GM21528 (cell line): ENCODE results near the gene SLC34A2.
"Not testable (repeated sequence)": the region's sequence is repeated elsewhere in the genome, so short reads cannot be mapped to it uniquely, and the experiment has no call there.

Source experiments
- ATAC-seq: cut with Tn5 transposase; IDR thresholded peaks from one replicate; pipeline ENCODE4 v1.9.1; 2021; ENCODE audit warnings: mild to moderate bottlenecking, moderate library complexity; ENCODE audit not compliant: unreplicated experiment, low FRiP score

The SLC34A2 gene

DNA sequence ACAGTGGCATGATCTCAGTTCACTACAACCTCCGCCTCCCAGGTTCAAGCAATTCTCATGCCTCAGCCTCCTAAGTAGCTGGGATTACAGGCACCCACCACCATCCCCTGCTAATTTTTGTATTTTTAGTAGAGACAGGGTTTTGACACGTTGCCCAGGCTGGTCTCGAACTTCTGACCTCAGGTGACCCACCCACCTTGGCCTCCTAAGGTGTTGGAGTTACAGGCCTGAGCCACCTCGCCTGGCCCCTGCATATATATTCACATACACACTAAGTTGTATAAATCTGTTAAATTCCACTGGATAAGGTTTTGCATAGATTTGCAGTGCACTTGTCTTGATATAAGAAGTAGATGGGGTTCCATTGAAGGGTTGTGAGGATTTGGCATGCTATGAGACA lies 5.8 kb downstream of the SLC34A2 start:
- not testable (repeated sequence) for ATAC-seq

DNA sequence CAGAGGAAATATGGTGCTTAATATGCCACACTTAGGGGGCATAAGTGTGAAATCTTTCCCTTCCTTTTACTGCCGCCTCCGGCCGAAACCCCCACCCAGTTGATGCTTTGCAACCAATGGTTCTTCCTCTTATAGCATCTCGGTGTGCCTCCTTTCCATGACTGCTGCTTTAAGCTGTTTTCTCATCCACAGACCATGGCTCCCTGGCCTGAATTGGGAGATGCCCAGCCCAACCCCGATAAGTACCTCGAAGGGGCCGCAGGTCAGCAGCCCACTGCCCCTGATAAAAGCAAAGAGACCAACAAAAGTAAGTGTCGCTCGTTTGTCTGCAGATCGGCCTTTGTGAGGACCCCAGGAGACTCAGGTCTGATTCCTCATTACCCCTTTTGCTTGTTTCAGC lies 6.7 kb downstream of the SLC34A2 start:
- no peak for ATAC-seq

DNA sequence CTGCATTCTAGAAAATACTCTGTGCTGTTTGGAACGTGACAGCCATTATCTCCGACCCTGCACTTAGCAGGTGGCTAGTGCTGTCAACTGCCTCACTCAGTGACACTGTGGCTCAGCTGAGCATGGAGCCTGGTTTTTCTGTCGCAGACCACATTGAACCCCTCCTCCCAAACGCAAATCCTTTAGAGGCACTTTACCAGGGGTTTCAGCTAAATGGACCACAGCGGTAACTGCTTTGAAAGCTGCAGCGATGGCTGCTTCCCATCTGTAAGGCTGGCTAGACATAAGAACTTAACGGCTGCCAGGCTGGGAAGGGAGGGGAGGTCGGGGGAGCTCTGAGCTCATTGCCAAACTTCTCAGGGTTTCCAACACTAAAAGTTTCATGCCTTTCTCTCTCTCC lies 8.1 kb downstream of the SLC34A2 start:
- no peak for ATAC-seq

DNA sequence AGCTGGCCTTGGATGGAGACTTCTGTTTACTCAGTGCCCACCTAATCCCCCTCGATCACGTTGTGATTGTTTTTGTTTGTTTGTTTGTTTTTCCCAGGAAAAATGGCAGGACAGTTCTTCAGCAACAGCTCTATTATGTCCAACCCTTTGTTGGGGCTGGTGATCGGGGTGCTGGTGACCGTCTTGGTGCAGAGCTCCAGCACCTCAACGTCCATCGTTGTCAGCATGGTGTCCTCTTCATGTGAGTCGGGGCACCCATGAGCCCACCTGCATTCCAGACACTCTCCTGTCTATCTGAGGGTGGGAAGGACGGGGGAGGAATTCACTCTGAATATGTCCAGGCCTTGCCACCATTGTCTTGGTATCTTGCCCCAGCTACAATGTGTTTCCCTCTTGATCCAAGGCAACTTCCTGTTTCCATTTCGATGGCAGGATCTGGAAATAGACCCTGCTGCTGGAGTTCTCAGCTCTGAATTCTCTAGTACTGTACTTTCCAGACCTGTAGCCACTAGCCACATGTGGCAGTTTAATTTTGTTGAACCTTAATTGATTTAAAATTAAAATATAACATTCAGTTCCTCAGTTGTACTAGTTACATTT lies 10.5 kb downstream of the SLC34A2 start:
- no peak for ATAC-seq

DNA sequence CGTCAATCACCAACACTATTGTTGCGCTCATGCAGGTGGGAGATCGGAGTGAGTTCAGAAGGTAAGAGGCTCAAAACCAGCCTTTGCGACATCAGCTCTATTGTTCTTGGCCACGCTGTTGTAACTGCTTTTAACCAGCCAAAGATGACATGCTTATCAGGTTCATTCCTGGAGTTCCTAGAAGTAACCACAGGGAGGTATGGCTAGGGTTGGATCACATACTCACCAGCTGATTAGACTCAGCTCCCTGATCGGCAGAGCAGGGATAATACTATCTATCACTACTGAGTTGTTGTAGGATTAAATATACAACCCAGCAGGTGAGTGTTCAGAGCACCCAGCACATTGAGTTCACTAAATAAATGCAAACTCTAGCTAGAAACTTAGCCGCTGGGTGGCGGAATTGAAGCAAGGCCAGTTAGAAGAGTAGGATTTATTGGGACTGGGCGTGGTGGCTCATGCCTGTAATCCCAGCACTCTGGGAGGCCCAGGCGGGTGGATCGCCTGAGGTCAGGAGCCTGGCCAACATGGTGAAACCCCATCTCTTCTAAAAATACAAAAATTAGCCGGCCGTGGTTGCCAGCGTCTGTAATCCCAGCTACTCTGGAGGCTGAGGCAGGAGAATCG lies 12.4 kb downstream of the SLC34A2 start:
- ATAC-seq = no peak

DNA sequence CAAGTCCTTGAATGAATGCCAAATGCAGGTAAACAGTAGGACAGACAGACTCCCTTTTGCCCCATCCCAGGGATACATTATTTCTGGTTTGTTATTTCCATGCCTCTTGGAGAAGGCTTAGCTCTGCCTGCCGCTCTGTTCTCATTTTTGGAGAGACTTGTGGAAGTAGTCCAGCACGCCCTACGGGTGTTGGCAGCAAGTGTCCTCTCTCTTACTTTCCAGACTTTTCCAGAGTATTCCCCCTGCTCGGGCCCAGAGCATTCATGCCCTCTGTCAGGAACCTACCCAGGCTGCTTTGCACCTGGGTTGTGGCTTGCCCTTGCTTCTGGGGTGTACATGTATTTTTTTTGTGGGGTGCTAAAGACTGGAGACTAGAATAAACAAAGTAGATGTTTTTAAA lies 15.3 kb downstream of the SLC34A2 start:
- ATAC-seq = no peak

DNA sequence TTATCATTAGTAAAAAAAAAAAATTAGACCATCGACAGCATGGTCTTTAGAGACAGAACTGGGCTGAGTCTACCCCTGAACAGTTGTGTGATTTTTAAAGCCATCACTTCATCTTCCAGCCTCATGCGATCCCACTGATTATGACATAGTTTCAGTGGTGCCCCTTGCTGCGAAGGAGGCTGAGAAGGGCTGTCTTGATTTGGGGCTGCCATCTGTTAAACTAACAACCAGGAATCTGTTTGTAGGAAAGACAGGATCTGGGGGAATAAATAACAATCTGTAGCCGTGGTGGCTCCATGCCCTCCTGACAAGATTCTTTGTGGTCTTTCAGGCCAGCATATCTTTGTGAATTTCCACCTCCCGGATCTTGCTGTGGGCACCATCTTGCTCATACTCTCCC lies 17.1 kb downstream of the SLC34A2 start:
- no peak for ATAC-seq

DNA sequence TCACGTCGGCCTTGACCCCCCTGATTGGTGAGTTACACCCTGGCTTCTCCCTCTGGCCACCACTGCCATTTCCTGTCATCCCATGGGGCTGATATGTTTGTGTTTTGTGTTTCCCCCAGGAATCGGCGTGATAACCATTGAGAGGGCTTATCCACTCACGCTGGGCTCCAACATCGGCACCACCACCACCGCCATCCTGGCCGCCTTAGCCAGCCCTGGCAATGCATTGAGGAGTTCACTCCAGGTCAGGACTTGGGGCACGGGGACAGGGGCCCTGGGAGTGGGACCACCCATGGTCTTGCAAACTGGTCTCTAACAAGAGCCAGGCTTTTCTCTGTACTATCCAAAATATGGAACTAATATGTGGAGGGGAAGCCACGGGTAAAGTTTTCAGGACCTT lies 18.7 kb downstream of the SLC34A2 start:
- ATAC-seq = no peak

DNA sequence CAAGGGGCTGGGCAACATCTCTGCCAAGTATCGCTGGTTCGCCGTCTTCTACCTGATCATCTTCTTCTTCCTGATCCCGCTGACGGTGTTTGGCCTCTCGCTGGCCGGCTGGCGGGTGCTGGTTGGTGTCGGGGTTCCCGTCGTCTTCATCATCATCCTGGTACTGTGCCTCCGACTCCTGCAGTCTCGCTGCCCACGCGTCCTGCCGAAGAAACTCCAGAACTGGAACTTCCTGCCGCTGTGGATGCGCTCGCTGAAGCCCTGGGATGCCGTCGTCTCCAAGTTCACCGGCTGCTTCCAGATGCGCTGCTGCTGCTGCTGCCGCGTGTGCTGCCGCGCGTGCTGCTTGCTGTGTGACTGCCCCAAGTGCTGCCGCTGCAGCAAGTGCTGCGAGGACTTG lies 20.6 kb downstream of the SLC34A2 start:
- ATAC-seq = no peak

DNA sequence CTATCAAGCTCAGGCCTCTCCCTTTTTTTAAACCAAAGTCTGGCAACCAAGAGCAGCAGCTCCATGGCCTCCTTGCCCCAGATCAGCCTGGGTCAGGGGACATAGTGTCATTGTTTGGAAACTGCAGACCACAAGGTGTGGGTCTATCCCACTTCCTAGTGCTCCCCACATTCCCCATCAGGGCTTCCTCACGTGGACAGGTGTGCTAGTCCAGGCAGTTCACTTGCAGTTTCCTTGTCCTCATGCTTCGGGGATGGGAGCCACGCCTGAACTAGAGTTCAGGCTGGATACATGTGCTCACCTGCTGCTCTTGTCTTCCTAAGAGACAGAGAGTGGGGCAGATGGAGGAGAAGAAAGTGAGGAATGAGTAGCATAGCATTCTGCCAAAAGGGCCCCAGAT lies 21.5 kb downstream of the SLC34A2 start:
- no peak for ATAC-seq

DNA sequence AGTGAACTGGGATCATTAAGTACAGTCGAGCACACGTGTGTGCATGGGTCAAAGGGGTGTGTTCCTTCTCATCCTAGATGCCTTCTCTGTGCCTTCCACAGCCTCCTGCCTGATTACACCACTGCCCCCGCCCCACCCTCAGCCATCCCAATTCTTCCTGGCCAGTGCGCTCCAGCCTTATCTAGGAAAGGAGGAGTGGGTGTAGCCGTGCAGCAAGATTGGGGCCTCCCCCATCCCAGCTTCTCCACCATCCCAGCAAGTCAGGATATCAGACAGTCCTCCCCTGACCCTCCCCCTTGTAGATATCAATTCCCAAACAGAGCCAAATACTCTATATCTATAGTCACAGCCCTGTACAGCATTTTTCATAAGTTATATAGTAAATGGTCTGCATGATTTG lies 22.3 kb downstream of the SLC34A2 start:
- no peak for ATAC-seq

DNA sequence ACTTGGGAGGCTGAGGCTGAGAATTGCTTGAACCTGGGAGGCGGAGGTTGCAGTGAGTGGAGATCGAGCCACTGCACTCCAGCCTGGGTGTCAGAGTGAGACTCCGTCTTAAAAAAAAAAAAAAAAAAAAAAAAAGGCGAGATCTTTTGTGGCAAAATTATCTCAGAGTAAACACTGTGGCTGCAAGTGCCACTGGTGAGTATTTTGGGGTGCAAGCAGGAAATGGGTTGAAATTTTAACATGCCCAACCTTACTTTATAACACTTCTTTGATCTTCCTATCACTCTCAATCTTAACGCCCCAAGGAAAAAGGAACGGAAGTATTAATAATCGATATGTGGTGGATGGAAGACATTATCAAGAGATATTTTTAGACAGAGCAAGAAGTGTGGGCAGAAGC lies 32.1 kb downstream of the SLC34A2 start:
- no peak for ATAC-seq

DNA sequence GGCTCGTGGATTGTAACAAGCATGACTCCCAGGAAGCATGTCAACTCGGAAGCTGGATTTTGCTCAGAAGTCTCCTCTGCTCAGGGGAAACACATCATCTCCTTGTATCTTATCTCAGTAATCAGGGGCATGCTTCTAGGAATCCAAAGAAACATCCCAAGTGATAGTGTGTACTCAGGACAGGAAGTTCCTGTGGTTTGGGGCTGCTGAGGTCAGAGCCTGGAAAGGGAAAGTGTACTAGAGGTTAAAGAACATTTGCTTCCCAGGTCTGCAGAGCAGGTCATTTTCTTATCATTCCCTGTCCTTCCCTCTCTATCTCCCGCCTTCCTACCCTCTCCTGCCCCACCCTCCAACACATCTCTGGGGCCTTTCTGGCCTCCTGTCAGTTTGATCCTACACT lies 38.8 kb downstream of the SLC34A2 start:
- no peak for ATAC-seq

DNA sequence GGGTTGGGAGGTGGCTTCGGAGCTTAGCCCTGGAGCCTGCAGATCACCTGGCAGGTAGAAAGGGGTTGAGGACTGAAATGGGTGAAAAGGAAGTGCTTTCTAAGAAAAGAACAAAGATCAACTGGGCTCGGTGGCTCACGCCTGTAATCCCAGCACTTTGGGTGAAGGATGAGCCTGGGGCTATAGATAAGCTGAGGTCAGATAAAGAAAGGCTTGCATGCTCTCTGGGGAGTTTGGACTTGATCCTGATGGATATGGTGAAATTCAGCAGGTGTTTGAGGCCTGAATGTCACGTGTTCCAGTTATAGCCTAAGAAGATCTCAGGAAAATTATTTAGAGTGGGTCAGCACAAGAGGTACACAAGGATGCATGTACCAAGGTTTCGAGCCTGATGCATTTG lies 40.8 kb downstream of the SLC34A2 start:
- ATAC-seq = no peak

DNA sequence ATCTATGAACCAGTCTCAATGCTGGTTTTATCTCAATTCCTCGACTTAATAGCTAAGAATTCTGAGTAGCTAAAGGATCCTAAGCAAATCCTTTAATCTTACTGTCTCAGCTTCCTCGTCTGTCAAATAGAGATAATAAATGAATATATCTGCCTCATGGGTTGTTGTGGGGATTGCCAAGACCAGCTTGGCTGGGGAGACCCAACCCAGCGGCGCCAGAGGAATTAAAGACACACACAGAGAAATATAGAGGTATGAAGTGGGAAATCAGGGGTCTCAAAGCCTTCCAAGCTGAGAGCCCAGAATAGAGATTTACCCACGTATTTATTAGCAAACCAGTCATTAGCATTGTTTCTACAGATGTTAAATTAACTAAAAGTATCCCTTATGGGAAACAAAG lies 41.9 kb downstream of the SLC34A2 start:
- no peak for ATAC-seq

DNA sequence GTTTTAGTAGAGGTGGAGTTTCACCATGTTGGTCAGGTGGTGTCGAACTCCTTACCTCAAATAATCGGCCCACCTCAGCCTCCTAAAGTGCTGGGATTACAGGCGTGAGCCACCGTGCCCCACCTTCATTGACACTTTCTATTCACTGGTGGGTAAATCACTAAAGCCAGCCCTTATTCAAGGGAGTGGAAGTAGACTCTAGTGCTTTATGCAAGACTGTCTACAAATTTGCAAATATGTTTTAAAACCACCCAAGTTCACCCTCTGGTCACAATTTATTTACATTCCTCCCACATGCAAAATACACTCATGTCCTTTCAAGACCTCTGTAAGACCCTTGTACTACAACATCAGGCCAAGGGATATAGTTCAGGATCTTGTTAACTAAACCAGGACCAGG lies 45.0 kb downstream of the SLC34A2 start:
- ATAC-seq = no peak

DNA sequence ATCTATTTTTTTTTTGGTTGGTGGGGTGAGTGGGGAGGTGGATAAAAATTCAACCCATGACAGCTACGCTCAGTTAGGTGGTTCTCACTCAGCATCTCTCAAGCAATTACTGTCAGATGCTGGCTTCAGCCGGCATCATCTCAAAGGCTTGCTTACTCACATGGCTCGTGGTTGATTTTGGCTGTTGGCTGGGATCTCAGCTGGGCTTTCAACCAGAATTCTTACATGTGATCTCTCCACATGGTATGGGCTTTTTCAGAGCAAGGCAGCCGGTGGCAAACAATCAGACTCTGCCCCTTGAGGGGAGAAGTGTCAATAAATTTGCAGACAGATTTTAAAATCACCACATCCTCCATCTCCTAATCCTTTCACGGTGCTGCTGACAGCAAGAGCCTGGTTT lies 47.2 kb downstream of the SLC34A2 start:
- no peak for ATAC-seq

DNA sequence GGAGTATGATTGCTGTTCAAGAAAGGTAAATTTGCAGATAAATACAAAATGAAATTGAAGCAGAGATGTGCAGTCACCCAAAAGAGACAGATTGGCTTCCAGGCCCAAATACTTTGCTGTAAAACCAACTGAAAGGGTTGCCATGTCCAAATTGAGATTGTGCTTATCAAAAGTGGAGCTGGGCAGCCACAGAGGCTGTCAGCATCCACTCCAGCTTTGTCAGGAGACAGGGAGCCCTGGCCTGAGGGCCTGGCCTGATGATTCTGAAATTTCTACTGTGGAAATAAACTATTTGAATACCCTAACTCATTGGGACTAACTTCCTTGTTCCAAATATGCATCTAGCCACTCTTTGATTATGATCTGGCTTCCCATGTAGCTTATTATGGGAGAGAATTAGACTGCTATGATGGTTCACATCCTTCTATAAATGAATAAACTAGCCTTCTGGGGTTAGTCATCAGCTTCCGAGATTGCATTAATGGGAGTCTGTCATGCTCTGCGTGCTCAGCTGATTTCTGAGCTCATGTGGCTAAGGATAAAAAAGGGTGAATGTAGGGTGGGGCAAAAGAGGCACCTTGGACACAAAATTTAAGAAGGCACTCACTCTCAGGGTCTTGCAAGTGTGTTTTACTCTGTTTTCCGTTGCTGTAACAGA lies 48.2 kb downstream of the SLC34A2 start:
- ATAC-seq = no peak

DNA sequence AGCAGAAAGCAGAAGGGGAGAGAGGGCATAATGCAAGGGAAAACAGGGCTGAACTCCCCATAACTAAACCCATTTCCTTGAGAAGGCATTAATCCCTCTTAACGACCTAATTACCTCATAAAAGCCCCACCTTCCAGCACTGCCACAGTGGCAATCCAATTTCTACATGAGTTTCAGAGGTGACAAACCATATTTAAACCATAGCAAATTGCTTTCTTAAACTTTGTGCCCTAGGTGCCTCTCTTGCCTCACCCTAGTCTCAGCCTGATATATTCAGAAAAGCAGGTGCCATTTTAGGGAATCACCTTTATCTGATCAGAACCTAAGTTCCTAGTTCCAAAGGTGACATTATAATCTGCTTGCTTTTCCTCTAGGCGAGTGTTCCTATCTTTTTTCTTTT lies 48.9 kb downstream of the SLC34A2 start:
- ATAC-seq = no peak

DNA sequence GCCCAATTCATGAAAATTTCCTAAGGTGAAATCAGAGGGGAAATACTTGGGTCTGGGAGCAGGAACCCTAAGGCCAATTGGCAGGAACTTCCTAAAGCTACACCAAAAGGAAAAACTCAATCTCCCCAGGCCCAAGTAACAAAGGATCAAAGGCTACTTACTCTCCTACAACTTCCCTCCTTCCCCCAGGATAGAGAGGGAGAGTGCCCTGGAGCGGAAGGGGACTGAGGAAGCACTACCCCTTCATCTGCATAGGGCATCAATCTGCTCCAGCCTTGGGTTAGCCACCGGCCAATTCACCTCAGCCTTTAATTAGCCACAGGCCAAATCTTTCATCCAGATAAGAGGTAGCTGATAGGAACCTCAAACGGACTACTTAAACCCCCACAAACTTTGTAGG lies 55.0 kb downstream of the SLC34A2 start:
- no peak for ATAC-seq

DNA sequence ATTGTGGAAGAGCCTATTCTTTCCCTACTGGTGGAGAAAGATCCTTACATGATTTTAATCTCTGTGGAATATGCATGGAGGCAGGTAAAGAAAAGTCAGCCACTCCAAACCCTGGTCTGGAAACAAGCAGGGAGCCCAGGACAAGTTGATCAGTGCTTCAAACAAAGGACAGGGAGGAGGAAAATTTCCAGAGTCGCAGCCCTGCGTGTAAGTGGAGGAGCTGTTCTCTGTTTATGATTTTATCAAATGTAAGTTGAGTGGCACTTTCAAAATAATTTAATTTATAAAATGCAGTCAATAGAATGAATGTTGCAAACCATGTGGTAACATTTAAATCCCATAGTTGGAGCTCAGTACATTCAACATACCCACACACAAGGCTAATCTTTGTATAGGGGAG lies 57.0 kb downstream of the SLC34A2 start:
- no peak for ATAC-seq

DNA sequence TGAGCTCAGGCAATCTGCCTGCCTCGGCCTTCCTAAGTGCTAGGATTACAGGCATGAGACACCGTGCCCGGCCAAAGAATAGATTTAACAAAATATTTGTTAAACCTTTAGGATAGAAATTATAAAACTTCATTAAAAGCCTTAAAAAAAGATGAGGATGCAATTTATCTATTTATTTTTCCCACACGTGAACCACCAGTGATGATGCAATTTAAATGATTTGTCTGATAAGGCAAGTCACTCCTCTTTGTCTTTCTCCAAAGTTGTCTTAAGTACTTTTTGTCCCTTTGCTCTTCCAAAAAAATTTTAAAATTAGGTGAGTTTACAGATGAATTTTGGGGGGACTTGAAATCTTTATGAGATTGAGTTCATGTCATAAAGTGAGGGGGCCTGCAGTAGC lies 58.2 kb downstream of the SLC34A2 start:
- no peak for ATAC-seq
